ENCODE data around the gene CNTNAP2.

DNA sequence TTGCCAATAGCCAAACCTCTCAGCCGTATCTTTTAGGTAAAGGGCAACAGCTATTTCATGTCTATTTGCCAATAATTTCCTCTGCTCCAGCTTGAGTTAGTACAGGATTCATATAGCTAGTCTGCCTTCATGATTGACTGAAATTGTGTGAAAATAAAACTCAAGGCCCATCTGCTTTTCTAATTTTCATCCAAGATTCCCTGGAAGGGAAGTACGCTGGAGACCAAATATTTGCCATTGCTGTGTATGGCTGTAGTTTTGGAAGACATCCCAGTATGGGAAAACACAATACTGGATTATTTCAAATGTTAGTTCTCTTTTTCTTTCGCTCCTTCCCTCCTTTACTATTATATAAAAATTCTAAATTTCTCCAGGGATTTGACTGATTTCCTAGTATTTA, 652.4 kb downstream of the CNTNAP2 start:
- TF ChIP-seq, protein P1, sequence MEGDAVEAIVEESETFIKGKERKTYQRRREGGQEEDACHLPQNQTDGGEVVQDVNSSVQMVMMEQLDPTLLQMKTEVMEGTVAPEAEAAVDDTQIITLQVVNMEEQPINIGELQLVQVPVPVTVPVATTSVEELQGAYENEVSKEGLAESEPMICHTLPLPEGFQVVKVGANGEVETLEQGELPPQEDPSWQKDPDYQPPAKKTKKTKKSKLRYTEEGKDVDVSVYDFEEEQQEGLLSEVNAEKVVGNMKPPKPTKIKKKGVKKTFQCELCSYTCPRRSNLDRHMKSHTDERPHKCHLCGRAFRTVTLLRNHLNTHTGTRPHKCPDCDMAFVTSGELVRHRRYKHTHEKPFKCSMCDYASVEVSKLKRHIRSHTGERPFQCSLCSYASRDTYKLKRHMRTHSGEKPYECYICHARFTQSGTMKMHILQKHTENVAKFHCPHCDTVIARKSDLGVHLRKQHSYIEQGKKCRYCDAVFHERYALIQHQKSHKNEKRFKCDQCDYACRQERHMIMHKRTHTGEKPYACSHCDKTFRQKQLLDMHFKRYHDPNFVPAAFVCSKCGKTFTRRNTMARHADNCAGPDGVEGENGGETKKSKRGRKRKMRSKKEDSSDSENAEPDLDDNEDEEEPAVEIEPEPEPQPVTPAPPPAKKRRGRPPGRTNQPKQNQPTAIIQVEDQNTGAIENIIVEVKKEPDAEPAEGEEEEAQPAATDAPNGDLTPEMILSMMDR (tag by site-specific recombination; IDR thresholded peaks at IDR 0.05), result no peak
- no peak for TF ChIP-seq EGR2 (tag by site-specific recombination; IDR thresholded peaks at IDR 0.05; ENCODE audit: low read depth)
- TF ChIP-seq ZNF140 (tag by site-specific recombination; IDR thresholded peaks at IDR 0.05), result no peak
- TF ChIP-seq, protein P2, sequence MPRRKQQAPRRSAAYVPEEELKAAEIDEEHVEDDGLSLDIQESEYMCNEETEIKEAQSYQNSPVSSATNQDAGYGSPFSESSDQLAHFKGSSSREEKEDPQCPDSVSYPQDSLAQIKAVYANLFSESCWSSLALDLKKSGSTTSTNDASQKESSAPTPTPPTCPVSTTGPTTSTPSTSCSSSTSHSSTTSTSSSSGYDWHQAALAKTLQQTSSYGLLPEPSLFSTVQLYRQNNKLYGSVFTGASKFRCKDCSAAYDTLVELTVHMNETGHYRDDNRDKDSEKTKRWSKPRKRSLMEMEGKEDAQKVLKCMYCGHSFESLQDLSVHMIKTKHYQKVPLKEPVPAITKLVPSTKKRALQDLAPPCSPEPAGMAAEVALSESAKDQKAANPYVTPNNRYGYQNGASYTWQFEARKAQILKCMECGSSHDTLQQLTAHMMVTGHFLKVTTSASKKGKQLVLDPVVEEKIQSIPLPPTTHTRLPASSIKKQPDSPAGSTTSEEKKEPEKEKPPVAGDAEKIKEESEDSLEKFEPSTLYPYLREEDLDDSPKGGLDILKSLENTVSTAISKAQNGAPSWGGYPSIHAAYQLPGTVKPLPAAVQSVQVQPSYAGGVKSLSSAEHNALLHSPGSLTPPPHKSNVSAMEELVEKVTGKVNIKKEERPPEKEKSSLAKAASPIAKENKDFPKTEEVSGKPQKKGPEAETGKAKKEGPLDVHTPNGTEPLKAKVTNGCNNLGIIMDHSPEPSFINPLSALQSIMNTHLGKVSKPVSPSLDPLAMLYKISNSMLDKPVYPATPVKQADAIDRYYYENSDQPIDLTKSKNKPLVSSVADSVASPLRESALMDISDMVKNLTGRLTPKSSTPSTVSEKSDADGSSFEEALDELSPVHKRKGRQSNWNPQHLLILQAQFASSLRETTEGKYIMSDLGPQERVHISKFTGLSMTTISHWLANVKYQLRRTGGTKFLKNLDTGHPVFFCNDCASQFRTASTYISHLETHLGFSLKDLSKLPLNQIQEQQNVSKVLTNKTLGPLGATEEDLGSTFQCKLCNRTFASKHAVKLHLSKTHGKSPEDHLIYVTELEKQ (tag by site-specific recombination; IDR thresholded peaks at IDR 0.05; ENCODE audit: borderline replicate concordance), result no peak
- TF ChIP-seq, protein P3, sequence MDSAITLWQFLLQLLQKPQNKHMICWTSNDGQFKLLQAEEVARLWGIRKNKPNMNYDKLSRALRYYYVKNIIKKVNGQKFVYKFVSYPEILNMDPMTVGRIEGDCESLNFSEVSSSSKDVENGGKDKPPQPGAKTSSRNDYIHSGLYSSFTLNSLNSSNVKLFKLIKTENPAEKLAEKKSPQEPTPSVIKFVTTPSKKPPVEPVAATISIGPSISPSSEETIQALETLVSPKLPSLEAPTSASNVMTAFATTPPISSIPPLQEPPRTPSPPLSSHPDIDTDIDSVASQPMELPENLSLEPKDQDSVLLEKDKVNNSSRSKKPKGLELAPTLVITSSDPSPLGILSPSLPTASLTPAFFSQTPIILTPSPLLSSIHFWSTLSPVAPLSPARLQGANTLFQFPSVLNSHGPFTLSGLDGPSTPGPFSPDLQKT (IDR thresholded peaks at IDR 0.05; ENCODE audit: borderline replicate concordance, low read depth, low read length), result no peak
- no peak for TF ChIP-seq SCRT2 (tag by site-specific recombination; IDR thresholded peaks at IDR 0.05)
- no peak for TF ChIP-seq ZNF121 (tag by site-specific recombination; IDR thresholded peaks at IDR 0.05)
- no peak for TF ChIP-seq RBAK (tag by site-specific recombination; IDR thresholded peaks at IDR 0.05)
- no peak for TF ChIP-seq MYNN (tag by site-specific recombination; IDR thresholded peaks at IDR 0.05; ENCODE audit: borderline replicate concordance)
